ENCODE measurements around the gene MAP3K15.

Gene MAP3K15

DNA sequence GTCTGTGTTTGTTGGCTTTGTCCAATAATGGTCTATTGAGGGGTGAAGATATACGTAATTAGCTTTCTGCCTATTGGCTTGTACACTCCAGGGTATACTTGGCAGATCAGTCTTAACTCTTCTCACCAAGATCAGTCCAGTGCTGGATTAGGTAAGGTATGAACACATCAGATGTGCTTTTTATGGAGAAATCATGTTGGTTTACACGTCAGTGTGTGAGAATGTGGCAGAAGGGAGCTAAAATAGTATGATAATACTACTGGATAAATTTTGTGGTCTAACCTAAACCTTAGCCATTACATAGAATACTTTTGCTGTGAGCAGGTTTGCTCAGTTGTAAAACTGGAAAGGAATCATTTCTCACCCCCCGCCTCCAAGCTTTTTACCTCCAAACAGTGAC lies 167.4 kb downstream of the MAP3K15 start:
- DNase-seq (ENCODE audit: low read depth, low spot score): no peak

DNA sequence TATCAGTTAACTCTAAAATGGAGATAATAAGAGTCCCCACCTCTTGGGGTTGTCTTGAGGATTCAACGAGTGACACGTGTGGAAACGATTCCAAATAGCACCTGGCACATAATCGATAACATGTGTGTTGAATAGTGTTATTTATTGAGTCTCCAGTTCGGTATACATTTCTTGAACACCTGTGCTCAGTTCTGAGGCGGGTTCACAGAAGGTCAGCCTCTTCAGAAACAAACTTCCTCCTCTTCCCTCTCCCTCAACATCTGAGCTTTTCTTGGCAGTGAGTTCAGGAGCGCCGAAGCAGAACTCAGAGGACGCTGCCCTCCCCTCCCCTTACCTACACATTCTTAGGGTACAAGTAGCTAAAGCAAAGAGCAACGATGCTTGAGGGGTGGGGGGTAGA lies 170.6 kb downstream of the MAP3K15 start:
- DNase-seq (ENCODE audit: low read depth, low spot score): no peak

DNA sequence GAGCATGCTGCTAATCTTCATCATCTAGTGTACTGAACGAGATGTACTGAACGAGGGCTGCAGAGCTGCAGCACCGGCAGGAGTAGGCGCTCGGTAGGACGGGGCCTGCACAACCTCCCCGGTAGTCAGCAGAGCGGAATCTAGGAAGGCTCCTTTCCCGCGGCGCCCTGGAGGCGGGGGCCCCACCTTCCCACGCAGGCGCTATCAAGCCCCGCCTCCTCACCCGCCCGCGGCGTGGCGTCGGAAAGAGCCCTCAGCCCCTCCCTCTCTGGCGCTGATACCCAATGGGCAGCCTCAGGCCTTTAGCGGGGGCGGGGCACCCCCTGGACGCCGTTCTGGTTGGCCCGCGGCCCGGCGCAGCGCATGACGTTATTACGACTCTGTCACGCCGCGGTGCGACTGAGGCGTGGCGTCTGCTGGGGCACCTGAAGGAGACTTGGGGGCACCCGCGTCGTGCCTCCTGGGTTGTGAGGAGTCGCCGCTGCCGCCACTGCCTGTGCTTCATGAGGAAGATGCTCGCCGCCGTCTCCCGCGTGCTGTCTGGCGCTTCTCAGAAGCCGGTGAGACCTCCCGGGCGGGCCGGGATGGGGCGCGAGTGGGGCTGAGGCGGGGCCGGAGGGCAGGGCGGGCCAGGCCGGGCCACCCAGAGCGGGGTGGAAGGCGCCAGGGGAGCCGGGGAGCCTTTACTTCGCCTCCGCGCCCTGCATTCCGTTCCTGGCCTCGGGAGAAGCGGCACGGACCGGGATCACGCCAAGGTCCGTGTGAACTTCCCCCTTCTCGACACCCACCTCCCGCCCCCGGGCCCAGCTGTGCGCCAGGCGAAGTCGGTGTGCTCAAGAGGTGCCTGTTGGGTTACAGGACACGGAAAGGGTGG lies 171.5 kb downstream of the MAP3K15 start, which contains the start of gene PDHA1:
Gene PDHA1, plus strand, starts transcription at position 393 of the 874 bp plus-strand sequence. Its CDS starts 111 bp downstream, at position 504.
- DNase-seq (ENCODE audit: low read depth, low spot score): peak; percentile 86

DNA sequence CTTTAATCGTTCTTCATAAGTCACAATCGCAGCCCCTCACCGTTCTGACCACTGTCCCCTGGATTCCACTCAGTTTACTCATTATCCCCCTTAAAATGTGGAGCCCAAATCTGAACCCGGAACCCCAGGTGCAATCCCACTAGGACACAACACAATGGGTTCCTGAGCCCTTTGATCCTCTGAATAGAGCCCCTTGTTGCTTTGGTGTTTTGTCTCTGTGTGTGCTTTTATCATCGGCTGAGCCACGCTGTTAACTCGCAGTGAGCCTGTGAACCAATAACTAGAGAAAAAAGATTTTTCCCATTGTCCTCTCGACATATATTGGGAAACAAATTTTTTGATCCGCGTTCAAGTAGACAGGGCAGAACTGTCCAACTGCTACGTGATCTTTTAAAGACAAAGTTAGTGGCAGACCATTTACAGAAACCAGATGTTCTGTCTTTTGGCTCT lies 172.2 kb downstream of the MAP3K15 start:
- DNase-seq (ENCODE audit: low read depth, low spot score): no peak

GRCh38 chrX:19342331-19342906 lies 172.9 kb downstream of the MAP3K15 start:
- DNase-seq (ENCODE audit: low read depth, low spot score): no peak

DNA sequence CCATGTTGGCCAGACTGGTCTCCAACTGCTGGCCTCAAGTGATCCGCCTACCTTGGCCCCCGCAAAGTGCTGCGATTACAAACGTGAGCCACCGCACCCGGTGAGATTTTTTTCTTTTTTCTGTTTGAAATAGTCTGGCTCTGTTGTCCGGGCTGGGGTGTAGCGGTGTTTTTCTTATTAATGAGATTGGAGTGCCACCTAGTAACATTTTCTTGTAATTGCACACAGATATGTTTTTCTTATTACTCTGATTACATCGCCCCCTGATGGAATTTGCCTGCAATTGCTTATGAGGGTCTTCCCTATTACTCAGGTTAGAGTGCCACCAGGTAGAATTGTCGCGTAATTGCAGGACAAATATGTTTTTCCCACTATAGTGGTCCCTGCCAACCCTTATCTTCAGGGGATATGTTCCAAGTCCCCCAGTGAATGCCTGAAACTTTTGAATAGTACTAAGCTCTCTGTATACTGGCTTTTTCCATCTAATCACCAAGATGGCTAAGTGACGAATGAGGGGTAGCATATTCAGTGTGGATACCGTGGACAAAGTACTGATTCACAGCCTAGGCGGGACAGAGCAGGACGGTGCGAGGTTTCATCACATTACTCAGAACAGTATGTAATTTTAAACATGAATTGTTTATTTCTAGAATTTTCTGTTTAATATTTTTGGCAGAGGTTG lies 180.2 kb downstream of the MAP3K15 start:
- DNase-seq (ENCODE audit: low read depth, low spot score): no peak

- no peak for DNase-seq (ENCODE audit: low read depth, low spot score)
Measured at GRCh38 chrX:19332983-19333382, 182.3 kb downstream of the MAP3K15 start.

DNA sequence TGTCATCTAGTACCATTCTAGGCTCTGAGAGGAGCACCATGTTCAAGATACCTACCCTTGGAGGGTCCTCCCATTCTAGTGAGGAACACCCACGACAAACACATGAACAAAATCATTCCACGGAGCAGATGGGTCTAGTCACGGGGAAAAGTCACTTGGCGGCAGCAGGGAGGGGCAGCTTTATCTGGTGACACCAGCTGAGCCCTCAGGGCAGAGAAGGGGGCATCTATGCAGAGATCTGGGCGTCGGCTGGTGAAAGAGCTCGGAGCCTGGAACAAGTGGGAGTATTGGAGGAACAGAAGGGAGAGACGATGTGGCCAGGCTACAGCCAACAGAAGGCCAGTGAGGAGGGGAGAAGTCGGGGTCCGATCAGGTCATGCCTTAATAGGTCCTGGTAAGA lies 183.5 kb downstream of the MAP3K15 start:
- no peak for DNase-seq (ENCODE audit: low read depth, low spot score)

DNA sequence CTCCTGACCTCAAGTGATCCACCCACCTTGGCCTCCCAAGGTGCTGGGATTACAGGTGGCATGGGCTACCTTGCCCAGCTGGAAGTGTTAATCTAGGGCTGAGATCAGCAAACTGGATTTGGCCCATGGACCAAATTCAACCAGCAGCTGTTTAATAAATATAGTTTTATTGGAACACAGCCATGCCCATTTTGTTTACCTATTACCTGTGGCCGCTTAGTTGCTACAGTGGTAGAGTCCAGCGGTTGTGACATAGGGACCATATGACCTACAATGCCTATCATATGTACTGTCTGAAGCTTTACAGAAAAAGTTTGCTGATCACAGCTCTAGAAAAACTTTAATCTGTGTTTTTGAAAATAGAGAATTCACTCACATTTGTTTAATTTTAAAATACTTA lies 188.7 kb downstream of the MAP3K15 start:
- no peak for DNase-seq (ENCODE audit: low read depth, low spot score)
